ENCODE results near the gene CDH4.

The CDH4 gene

DNA sequence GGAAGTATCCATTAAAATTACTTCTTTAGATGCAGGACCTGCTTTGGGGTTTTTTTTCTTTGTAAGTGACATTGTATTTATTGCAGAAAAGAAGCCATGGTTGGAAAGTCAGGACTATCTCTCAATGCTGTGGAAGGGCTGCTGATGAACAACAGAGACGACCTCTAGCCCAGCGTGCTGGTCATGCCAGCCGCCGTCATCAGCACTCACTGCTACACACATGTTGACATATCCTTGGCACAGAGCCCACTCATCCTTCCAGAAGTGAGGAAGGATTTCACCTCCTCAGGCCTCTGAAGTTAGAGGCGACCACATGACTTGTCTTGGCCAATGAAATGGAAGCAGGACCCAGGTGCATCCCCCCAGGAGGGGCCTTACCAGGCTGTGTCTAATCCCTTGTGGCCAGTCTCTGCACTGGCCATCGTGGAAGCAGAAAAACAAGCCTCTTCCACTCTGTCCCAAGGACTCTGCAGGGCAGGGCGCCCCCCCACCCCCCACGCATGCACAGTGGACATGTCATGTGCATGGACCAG is 470.2 kb downstream of the CDH4 start:
- DNase-seq (ENCODE audit: low spot score) = no peak

DNA sequence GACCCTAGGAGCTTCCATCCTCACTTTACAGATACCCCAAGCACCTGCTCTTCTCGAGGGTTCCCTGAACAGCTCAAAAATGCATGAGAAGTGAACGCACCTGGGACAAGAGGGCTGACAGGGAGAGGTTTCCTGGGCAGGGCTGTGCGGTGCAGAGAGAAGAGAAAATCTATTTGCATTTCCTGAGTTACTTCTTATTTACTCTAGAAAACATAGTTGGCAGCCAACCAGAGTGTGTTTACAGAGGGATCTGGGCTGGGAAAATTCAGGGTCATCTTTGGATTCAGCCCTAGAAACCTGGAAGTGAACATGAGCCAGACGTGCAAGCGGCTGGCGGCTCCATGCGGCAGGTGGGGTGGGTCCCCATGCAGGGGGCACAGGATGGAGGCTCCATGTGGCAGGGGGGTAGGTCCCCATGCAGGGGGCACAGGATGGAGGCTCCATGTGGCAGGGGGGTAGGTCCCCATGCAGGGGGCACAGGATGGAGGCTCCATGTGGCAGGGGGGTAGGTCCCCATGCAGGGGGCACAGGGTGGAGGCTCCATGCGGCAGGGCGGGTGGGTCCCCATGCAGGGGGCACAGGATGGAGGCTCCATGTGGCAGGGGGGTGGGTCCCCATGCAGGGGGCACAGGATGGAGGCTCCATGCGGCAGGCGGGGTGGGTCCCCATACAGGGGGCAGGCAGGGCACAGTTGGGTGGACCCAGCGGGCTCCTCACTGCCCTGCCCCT is 471.6 kb downstream of the CDH4 start:
- DNase-seq (ENCODE audit: low spot score) = no peak

DNA sequence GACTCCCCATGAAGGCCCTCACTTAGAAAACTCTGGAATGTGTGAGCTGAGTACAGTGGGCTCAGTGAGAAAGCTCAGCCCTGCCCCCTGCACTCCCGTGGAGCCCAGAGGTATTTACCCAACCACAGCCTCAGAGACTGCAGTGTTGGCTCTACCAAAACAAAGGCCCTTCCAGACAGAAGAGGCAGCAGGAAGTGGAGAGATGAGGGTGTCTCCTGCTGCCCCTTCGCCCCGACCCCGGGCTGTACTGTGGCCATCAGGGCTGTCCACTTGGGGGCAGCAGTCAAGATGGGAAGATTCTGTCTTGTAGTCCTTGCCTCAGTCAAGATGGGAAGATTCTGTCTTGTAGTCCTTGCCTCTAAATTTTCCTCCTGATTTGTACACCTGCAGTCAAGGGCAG is 472.3 kb downstream of the CDH4 start:
- no peak for DNase-seq (ENCODE audit: low spot score)

DNA sequence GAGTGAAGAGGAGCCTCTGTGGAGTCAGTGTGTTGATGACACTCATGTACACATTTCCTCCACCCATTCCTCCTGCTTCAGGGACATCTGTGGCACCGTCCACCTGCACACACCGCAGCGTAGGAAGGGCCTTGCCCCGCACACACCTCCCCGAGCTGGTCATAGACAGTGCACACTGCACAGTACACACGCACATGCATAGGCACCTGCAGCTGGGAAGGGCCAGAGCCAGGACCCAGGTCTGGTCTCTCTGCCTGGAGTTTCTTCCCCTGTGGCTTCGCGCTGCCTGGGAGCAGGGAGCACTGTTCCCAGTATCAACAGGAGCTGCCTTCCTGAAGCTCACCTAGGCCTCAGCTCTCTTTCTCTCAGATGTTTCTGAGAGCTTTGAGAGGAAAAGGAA is 473.1 kb downstream of the CDH4 start:
- DNase-seq (ENCODE audit: low spot score) = no peak

DNA sequence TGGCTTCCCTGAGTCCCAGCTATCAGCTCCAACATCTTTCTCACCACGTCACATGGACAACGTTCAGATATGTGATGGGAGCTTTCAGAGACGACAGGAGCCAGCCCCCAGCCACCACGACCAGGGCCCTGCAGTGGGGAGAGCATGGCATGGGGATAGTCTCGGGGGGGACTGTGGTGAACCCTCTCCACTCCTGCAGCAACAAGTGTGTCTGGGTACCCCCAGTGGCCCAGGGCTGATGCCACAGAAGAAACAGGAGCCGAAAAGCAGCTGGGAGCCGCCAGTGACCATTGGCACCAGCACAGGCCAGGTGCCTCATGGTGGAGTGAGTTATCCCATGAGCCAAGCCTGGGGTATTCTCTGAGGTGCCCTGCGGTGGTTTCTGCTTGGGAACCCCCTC is 473.9 kb downstream of the CDH4 start:
- DNase-seq (ENCODE audit: low spot score) = no peak

DNA sequence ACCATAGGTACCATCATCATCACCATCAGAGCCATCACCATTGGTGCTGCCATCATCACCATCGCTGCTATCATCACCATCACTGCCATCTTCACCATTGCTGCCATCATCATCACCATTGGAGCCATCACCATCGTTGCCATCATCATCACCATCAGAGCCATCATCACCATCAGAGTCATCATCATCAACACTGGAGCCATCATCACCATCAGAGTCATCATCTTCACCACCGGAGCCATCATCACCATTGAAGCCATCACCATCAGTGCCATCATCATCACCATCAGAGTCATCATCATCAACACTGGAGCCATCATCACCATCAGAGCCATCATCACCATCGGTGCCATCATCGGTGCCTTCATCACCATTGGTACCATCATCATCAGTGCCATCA is 474.9 kb downstream of the CDH4 start:
- no peak for DNase-seq (ENCODE audit: low spot score)

DNA sequence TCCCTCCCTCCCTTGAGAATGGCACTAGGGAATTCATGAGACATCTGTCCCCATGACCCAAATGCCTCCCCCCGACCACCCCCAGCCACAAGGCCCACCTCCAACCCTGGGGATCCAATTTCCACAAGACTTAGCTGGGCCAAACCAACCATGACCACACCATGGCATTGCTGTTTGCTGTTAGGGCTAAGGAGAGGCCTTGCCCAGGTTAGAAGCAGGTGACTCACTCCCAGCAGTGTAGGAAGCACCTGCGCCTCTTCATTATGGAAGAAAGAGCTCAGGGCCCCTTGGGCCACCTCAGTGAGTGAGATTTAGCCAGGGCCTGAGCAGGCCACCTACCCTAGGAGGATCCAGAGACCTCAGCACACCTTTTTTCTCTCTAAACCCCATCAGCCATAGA is 475.7 kb downstream of the CDH4 start:
- no peak for DNase-seq (ENCODE audit: low spot score)

DNA sequence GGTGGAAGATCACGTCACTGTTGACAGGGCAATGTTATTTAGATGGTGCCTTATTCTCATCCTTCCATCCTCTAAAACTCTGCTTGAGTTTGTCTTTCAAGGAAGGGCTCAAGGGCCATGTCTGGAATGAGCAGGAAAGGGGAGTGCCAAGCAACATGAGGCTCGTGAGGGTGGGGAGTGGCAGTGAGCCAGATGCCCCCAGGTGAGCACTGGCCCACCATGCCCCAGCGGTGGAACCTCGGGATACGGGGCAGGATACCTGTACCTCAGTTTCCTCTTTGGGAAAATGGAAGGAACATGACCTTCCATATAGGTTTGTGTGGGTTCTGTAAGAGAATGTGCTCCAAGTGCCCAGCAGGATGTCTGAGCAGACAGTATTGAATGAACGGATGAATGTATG is 476.3 kb downstream of the CDH4 start:
- DNase-seq (ENCODE audit: low spot score) = no peak

DNA sequence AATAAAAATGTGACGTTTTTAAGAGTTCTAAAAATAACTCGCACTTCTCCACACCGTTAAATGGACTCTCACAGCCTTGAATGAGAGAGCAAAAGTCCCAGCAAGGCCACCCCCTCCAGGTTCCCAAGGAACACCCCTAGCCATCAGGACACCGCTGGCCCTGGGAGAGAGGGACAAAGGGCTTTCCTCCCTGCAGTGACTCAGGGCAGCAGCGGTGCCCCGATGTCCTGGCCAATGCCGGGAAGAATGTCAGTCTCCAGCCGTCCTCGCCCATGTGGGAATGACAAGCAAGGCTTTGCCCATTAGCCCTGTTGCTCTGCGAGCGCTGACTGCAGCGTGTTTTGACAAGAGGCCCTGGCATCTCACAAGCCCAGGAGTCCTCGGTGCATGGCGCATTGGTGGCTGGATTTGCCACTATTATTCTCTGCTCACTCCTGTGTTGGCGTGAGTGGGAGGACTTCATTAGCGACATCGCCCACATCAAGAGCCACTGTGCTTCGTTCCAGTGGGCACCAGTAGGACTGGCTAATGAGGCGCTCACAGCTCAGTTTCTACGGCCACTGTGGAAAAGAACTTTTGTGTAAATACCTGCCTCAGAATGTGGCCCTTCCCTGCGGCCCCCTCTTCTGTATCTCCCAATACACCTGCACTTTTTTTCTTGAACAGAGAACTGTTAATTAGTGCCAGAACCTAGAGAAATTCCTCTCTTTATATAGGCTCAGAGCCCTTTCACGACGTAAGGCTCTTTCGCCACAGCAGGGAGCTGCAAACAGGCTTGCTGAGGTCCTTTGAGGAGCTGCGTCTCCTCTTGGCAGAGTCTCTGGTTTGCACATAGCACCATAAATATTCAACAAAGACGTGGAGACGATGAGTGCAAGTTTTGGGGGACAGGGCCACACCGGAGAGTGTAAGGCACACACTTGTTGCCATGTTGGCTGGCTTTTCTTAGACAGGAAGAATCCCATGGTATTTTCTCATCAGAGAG is 477.0 kb downstream of the CDH4 start:
- DNase-seq (ENCODE audit: low spot score) = no peak

DNA sequence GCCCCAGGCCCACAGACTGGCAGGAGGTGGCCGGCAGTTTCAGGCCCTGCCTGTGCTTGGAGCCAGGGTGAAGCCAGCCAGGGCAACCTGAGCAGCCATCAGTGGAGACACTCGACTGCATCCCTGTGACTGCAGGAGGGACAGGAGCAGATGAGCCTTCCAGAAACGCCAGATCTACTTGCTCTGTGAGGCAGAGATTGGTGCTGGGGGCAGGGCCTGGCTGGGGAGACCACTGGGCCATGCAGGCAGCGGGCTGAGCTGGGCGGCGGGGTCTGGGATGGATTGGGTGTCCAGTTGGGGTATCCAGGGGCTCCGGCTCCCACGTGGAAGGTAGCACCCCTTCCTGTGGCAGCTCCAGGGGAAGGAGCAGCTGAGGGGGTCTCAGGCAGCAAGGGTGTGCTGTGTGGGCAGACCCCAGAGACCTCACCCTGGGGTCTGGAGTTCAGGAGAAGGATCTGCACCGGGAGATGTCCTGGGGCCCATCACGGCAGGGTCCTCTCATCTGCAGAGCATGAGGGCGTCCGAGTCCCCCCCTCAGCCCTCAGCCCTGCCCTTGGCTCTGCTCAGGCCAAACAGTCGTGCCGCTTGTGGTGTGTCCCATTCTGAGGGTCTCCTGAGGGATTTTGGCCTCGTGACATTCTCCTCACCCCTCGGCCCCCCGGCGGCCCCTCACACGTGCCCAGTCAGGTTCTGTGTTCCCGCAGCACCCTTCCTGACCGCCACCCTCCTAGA is 478.7 kb downstream of the CDH4 start:
- no peak for DNase-seq (ENCODE audit: low spot score)

DNA sequence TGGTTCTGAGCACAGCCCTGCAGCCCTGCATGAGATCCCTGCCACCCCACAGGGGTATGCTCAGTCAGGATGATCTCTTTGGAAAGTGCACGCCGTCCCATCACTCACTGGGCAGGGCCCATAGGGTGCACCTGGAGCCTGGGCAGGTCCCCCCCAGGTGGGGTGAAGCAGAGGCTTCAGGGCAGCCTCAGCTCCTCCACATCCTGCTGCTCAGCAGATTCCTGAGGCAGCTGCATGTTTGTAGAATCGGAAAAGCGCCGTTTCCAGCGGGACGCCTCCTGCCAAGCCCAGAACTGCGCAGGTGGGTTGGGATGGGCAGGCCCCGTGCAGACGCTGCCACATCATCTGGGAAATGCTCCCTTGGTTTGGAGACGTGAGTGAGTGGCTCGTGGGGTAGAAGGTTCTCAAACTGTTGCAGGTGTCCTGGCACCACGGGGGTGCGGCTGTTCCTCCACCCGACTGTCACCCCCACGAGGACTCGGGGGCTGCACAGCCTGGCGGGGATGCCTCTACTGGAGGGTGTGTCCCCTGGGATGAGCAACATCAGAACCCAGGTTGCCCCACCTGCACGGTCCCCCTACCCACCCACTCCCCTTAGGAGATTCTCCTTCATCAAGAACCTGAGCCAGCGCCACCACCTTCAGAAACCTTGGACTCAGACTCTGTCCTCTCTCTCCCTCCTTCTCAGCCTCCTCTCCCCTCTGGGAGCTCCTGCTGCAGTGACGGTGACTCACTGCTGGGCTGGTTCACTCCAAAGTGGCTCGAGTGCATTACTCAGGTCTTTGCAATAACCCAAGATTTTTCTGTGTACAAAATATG is 479.5 kb downstream of the CDH4 start:
- no peak for DNase-seq (ENCODE audit: low spot score)

DNA sequence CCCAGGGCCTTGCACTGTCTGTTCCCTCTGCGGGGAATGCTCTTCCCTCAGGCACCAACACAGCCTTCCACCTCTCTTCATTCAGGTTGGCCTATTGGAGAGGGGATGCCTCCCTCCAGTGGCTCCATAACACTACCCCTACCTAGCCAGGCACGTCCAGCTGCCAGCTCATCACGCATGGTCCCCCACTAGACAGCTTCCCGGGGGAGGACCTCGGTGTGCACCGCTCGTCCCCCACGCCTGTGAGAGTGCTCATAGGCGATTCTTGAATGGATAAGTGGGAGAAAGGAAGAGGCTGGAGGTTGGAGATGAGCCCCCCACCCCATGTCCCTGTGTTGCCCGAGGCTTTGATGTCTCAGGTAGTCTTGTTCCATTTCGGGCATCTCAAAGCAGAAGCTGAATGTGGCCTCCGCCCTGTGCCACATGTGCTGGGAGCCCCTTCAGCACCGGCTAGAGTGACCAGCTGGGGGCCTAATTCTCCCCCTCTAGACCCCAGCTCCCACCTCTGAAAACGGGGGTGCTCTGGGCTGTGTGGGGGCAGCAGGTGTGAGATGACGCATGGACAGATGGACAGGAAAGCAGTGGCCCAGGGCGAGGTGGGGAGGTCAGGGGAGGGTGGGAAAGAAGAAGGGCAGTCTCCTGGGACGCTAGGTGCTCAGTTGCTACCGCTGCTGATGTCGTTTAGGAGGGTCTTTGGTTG is 480.6 kb downstream of the CDH4 start:
- DNase-seq (ENCODE audit: low spot score) = no peak

DNA sequence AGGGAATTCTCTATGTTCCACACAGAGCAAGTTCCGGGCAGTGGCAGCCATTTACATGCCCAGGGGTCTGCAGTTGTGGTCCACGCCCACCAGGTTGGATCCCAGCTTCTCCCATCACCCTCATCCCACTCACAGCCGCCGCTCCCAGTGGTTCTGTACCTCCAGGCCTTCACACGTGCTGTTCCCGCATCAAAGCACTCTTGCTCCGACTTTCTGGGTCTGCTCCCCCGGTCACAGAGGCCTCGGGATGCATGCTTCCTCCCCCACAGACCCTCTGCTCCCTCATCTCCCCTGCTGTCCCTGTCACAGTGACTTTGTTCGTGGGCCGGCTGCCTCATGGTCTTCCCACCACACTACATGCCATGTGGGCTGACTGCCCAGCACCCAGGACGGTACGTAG is 481.2 kb downstream of the CDH4 start:
- DNase-seq (ENCODE audit: low spot score) = no peak

DNA sequence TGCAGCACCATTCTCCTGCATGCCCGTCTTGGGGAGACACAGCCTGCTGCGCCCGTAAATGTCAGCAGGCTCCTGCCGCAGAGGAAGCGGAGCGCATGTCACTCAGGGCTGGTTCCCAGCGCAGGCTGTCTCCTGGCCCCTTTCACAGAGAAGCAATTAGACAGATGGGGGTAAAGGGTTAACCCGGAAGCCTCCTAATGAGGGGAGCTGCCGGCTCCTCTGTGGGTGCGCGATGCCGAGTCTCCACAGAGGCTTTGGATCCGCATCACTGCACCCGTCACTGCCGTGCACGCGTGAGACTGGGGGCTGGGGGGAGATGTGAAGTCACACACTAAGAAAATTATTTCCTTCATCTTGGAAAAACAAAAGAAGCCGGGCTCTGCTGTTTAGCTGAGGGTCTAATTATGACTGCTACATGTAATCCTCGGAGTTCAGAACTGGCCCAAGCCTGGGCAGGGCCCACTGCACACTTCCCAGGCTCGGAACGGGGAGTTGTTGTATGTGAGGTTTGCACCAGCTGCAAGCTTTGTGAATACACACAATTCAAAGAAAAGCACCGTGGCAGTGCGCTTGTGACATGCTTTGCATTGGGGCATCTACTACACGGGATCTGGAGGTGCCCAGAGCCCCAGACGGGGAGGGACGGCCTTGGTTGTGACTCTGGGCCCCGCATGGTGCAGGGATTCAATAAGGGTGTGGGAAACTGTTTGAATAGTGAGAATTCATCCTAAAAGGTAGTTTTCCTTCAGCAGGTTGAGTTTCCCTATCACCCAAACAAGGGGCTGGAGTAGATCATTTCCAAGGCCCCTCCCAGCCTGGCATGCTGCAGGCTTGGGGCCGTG is 482.1 kb downstream of the CDH4 start:
- no peak for DNase-seq (ENCODE audit: low spot score)

DNA sequence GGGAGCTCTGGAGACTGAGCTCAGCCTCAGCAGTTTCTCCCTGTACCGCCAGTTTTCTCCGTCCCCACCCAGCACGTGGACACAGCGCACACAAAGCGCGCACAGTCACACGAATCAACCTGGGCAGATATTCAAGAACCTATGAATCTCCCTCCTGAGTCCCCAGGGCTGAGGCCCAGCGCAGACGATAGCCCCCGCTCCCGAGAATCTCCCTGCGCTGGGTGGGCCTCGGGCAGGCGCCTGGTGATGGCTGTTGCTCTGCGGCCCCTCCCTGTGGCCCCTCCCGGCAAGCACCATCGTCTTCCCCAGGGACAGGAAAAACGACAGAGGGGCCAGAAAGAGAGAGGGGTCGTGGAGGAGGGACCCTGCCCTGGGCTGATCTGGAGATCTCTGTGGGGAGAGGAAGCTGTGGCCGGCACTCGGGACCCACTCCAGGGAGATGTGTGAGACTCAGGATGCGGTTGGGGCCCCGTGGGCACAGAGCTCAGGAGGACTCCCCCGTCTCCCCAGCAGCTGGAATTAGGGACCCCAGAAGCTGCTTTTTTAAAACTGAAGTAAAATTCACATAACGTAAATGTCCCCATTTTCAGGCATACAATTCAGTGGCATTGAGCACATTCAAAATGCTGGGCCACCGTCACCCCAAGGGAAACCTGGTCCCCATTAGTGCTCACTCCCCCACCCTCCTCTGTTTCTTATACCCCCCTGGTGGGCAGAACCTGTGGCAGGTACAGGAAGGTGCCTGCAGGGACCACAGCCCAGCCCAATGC is 482.9 kb downstream of the CDH4 start:
- no peak for DNase-seq (ENCODE audit: low spot score)

DNA sequence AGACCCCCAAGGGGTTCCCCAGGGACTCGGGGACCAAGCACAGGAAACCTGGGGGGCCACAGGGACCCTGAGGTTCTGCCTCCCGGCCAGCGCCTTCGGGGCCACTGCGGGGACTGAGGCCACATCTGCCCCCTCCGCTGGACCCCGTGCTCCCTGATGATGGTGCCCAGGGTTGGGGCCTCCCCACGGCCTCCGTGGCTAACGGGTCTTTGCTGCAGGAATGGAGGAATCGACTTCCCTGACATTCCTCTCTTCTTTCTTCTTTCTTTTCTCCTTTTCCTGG is 483.4 kb downstream of the CDH4 start:
- no peak for DNase-seq (ENCODE audit: low spot score)

DNA sequence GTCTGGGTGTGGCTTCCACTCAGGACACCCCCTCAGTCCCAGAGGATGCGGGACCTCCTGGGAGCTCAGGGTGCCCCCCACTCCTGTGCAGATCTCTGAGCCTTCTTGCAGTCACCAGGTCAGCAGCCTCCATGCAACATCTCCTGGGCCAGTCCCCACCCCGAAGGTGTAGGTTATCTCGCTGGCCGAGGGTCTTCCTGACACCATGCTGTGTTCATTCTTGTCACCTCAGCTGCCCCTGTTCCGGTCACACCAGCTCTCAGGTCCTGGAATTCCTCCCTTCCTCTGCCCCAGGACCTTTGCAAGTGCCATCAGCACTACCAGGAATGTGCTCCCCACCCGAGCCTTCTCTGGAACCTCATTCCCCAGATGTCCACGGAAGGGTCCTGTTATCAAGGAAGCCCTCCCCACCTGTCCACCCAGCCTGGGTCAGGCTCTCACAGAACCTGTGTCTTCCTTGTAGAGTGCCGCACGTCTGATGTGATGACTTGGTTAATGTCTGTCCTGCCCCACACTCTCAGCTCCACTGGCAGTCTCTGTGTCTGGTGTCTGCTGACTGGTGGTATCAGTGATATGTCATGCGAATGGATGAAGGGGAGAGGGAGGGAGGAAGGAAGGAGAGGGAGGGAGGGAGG is 484.1 kb downstream of the CDH4 start:
- no peak for DNase-seq (ENCODE audit: low spot score)

DNA sequence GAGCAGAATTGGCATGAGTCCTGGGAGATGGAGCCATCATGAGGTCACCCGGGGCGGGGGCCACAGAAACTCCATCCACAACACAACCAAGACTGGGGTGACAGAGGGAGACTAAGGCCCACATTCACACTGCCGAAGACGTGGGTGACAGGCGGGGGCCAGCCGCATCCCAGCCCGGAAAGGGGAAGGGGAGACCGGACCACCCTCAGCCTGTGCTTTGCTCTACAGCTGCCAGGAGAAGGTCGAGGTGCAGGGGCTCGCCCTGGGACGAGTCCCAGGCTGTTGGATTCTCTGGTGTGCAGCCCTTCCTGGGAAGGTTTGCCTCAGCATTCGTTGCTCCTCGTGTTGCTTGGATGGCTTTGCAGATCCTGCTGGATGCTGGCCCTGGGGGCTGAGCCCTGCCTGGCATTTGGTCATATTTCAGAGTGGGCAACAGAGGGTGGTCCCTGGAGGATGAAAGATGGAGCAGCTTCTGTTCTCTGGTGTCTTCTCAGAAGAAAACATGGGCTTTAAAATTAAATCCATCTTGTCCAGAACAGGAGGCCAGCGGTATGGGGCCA is 484.8 kb downstream of the CDH4 start:
- DNase-seq (ENCODE audit: low spot score) = no peak

DNA sequence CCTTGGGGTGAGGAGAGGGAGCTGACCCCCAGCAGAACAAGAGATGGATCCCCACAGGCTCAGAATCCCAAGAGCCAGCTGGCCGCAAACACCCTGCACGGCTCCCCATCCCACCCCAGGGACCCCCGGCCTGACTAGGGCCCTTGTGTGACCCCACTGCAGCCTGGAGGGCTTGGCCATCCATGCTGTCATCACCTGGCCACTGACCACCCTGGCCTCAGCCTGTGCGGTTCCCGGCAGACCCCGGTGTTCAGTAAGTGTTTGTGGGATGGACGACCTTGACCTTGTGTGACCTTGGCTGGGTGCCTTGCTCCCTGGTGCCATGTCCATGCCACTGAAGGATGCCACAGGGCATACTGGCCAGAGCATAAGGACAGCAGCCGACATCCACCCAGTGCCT is 485.3 kb downstream of the CDH4 start:
- DNase-seq (ENCODE audit: low spot score) = no peak
